H9 (cell line): ENCODE data around the gene PAQR9. TPM values are rescaled to one million over a fixed set of nuclear protein-coding genes. Genes with fewer than 3 reads are reported as not detected.

Source experiments
- DNase-seq: peaks from one replicate; pipeline ENCODE4 v3.0.0-alpha.2; 2017
- H2AFZ ChIP-seq: one replicate; pipeline ENCODE4 v1.6.1; 2013; ENCODE audit warnings: mild to moderate bottlenecking, low read length, control low read depth, moderate library complexity
- H2AK5ac ChIP-seq: 2 replicates; pipeline ENCODE4 v1.6.1; 2013; ENCODE audit warnings: low read length, control low read depth, mixed read lengths; ENCODE audit not compliant: insufficient read length
- H2BK120ac ChIP-seq: one replicate; pipeline ENCODE4 v1.6.1; 2013; ENCODE audit warnings: low read depth, mild to moderate bottlenecking, low read length, control low read depth, inconsistent platforms; ENCODE audit not compliant: poor library complexity, severe bottlenecking
- H2BK12ac ChIP-seq: 2 replicates; pipeline ENCODE4 v1.6.1; 2013; ENCODE audit warnings: low read length, control low read depth, mixed read lengths, low read depth; ENCODE audit not compliant: insufficient read length
- H2BK15ac ChIP-seq: 2 replicates; pipeline ENCODE4 v1.6.1; 2013; ENCODE audit warnings: low read depth, low read length, control low read depth
- H2BK20ac ChIP-seq: one replicate; pipeline ENCODE4 v1.6.1; 2013; ENCODE audit warnings: low read depth, mild to moderate bottlenecking, low read length, control low read depth, inconsistent platforms; ENCODE audit not compliant: poor library complexity, severe bottlenecking
- H2BK5ac ChIP-seq: 2 replicates; pipeline ENCODE4 v1.6.1; 2013; ENCODE audit warnings: low read length, control low read depth, mixed read lengths; ENCODE audit not compliant: insufficient read length
- H3K14ac ChIP-seq: 2 replicates; pipeline ENCODE4 v1.6.1; 2013; ENCODE audit warnings: low read length, control low read depth; ENCODE audit not compliant: insufficient read depth
- H3K18ac ChIP-seq: 2 replicates; pipeline ENCODE4 v1.6.1; 2013; ENCODE audit warnings: low read depth, mild to moderate bottlenecking, mixed read lengths, low read length, control low read depth; ENCODE audit not compliant: insufficient read length
- H3K23ac ChIP-seq: 2 replicates; pipeline ENCODE4 v1.6.1; 2013; ENCODE audit warnings: low read length, control low read depth, mixed read lengths, low read depth; ENCODE audit not compliant: insufficient read length
- H3K23me2 ChIP-seq: 2 replicates; pipeline ENCODE4 v1.6.1; 2013; ENCODE audit warnings: low read depth, mild to moderate bottlenecking, mixed read lengths, low read length, control low read depth; ENCODE audit not compliant: insufficient read length, poor library complexity, severe bottlenecking
- H3K27ac ChIP-seq: 2 replicates; pipeline ENCODE4 v1.5.1; 2013; ENCODE audit warnings: low read length, control low read depth, mixed read lengths, low read depth; ENCODE audit not compliant: insufficient read length
- H3K27me3 ChIP-seq: 2 replicates; pipeline ENCODE4 v1.6.1; 2013; ENCODE audit warnings: low read length, control low read depth, inconsistent platforms; ENCODE audit not compliant: insufficient read depth
- H3K4ac ChIP-seq: 2 replicates; pipeline ENCODE4 v1.6.1; 2013; ENCODE audit warnings: low read depth, mild to moderate bottlenecking, control low read depth, inconsistent platforms, low read length, moderate library complexity
- H3K4me1 ChIP-seq: 2 replicates; pipeline ENCODE4 v1.6.1; 2013; ENCODE audit warnings: low read length, control low read depth, inconsistent platforms; ENCODE audit not compliant: insufficient read depth
- H3K4me2 ChIP-seq: 2 replicates; pipeline ENCODE4 v1.6.1; 2013; ENCODE audit warnings: low read length, control low read depth, mixed read lengths; ENCODE audit not compliant: insufficient read length, insufficient read depth
- H3K56ac ChIP-seq: 2 replicates; pipeline ENCODE4 v1.6.1; 2013; ENCODE audit warnings: low read depth, mild to moderate bottlenecking, mixed read lengths, low read length, control low read depth; ENCODE audit not compliant: insufficient read length
- H3K79me1 ChIP-seq: 2 replicates; pipeline ENCODE4 v1.6.1; 2013; ENCODE audit warnings: low read depth, mild to moderate bottlenecking, moderate library complexity, low read length, control low read depth, inconsistent platforms; ENCODE audit not compliant: insufficient read depth, poor library complexity, severe bottlenecking
- H3K79me2 ChIP-seq: 2 replicates; pipeline ENCODE4 v1.6.1; 2013; ENCODE audit warnings: low read length, control low read depth, inconsistent platforms; ENCODE audit not compliant: insufficient read depth
- H3K9ac ChIP-seq: 2 replicates; pipeline ENCODE4 v1.6.1; 2013; ENCODE audit warnings: low read length, control low read depth, mixed read lengths; ENCODE audit not compliant: insufficient read length; ENCODE audit errors: extremely low read depth
- H3K9me3 ChIP-seq: one replicate; pipeline ENCODE4 v1.6.1; 2013; ENCODE audit warnings: low read depth, low read length, inconsistent platforms; ENCODE audit not compliant: control insufficient read depth
- H3T11ph ChIP-seq: one replicate; pipeline ENCODE4 v1.6.1; 2013; ENCODE audit warnings: mild to moderate bottlenecking, low read length, control low read depth, inconsistent platforms
- H4K20me1 ChIP-seq: one replicate; pipeline ENCODE4 v1.6.1; 2013; ENCODE audit not compliant: control insufficient read depth, insufficient read length, insufficient read depth
- H4K5ac ChIP-seq: 2 replicates; pipeline ENCODE4 v1.6.1; 2013; ENCODE audit warnings: low read depth, mild to moderate bottlenecking, mixed read lengths, low read length, control low read depth; ENCODE audit not compliant: insufficient read length
- H4K8ac ChIP-seq: replicated peaks from 2 replicates; pipeline ENCODE4 v1.6.1; 2013; ENCODE audit warnings: low read length, control low read depth, mixed read lengths, low read depth; ENCODE audit not compliant: insufficient read length
- H4K91ac ChIP-seq: 2 replicates; pipeline ENCODE4 v1.6.1; 2013; ENCODE audit warnings: low read depth, mild to moderate bottlenecking, moderate library complexity, mixed read lengths, low read length, control low read depth; ENCODE audit not compliant: insufficient read length
- H3K27ac Mint-ChIP-seq, 3 experiments: 2 replicates in 2 of 3; 3 replicates in 1 of 3; pipeline ENCODE4 v1.8.0; 2020 to 2021; ENCODE audit warnings: mixed read lengths in 3 of 3, mild to moderate bottlenecking in 1 of 3, moderate library complexity in 1 of 3
- H3K27me3 Mint-ChIP-seq: 2 replicates; pipeline ENCODE4 v1.8.0; 2021; ENCODE audit warnings: low read depth, mild to moderate bottlenecking, moderate library complexity, mixed read lengths
- H3K36me3 Mint-ChIP-seq, 3 experiments: 2 replicates in 2 of 3; 3 replicates in 1 of 3; pipeline ENCODE4 v1.8.0; 2020 to 2021; ENCODE audit warnings: low read depth in 3 of 3, mixed read lengths in 3 of 3; ENCODE audit not compliant: insufficient read depth in 1 of 3
- H3K4me1 Mint-ChIP-seq, 2 experiments: 2 replicates each; pipeline ENCODE4 v1.8.0; 2020; ENCODE audit warnings: mixed read lengths in 2 of 2
- H3K4me3 Mint-ChIP-seq, 2 experiments: 2 replicates in 1 of 2; 3 replicates in 1 of 2; pipeline ENCODE4 v1.8.0; 2020 to 2021; ENCODE audit warnings: mild to moderate bottlenecking in 2 of 2, mixed read lengths in 2 of 2, moderate library complexity in 1 of 2
- H3K9me3 Mint-ChIP-seq, 2 experiments: 2 replicates in 1 of 2; 3 replicates in 1 of 2; pipeline ENCODE4 v1.8.0; 2020; ENCODE audit warnings: mild to moderate bottlenecking in 2 of 2, mixed read lengths in 2 of 2, moderate library complexity in 1 of 2
- CTCF ChIP-seq: fragments of 200-600 bp; sonication (generic); conservative IDR thresholded peaks from 3 replicates; pipeline ENCODE4 v1.8.0; 2021; ENCODE audit warnings: antibody characterized with exemption, mild to moderate bottlenecking
- WGBS: extraction: QIAGEN DNeasy Blood & Tissue Kit; methylation state at CpG from one replicate; pipeline ENCODE4 v1.1.7; 2013; ENCODE audit warnings: missing lambda C conversion rate, low lambda C conversion rate, mixed read lengths; ENCODE audit not compliant: insufficient read length; ENCODE audit errors: extremely low coverage; 5-methylcytosine and 5-hydroxymethylcytosine counted together
- total RNA-seq: library from RNA; stranded (reverse); gene quantifications from 2 replicates; pipeline ENCODE4 v1.2.1, GENCODE V29; 2021

Gene PAQR9
- total RNA-seq, 1 experiment from 2014 or later = 2.3 TPM

GRCh38 chr3:142944342-142944741, 19.1 kb downstream of the PAQR9 start:
- Mint-ChIP-seq H3K4me3 (no peak overlapping the region), H3K4me1 (peaks cover 0 to 5% of the 10 kb centered on the region in 2 experiments; a peak in 2 of 4 replicates), H3K9me3 (peaks cover 0 to 2% of the 10 kb centered on the region in 2 experiments; a peak in 2 of 5 replicates), H3K36me3 (no peaks in the 10 kb centered on the region), H3K27me3 (peaks cover 5% of the 10 kb centered on the region; the same call in 1 of the 2 replicates), H3K27ac (no peak overlapping the region)
- no peak overlapping the region for H3K23ac ChIP-seq
- no peaks in the 10 kb centered on the region for H4K20me1 ChIP-seq
- no peaks in the 10 kb centered on the region for H3K9me3 ChIP-seq
- H3K23me2 ChIP-seq = no peaks in the 10 kb centered on the region
- no peak overlapping the region for H3K9ac ChIP-seq
- no peak overlapping the region for H4K5ac ChIP-seq
- H3K27ac ChIP-seq = no peak overlapping the region
- no peaks in the 10 kb centered on the region for H3K27me3 ChIP-seq
- H2BK5ac ChIP-seq = no peak overlapping the region
- H4K8ac ChIP-seq = no peak overlapping the region
- H2BK120ac ChIP-seq = no peak overlapping the region
- H2BK15ac ChIP-seq = no peak overlapping the region
- no peak overlapping the region for H3K14ac ChIP-seq
- no peaks in the 10 kb centered on the region for H3K79me1 ChIP-seq
- H3K18ac ChIP-seq = no peak overlapping the region
- H2AK5ac ChIP-seq = no peak overlapping the region
- no peak overlapping the region for H3K4ac ChIP-seq
- no peak overlapping the region for H3K56ac ChIP-seq
- H3K79me2 ChIP-seq = no peaks in the 10 kb centered on the region
- no peak for DNase-seq
- no peak overlapping the region for H2AFZ ChIP-seq
- H2BK20ac ChIP-seq = no peak overlapping the region
- no peaks in the 10 kb centered on the region for H3K4me1 ChIP-seq
- no peak overlapping the region for H3K4me2 ChIP-seq
- H2BK12ac ChIP-seq = no peak overlapping the region
- WGBS = no CpG with 5 or more reads among the region's 4 CpGs
- no peak overlapping the region for H3T11ph ChIP-seq
- TF ChIP-seq CTCF = no peak
- H4K91ac ChIP-seq = no peak overlapping the region
